Right ventricle myocardium inferior (tissue), 1 donor: ENCODE results near the gene NELFA. TPM values are rescaled to one million over a fixed set of nuclear protein-coding genes. Genes with fewer than 3 reads are reported as not detected.
"Not testable (repeated sequence)": the region's sequence is repeated elsewhere in the genome, so short reads cannot be mapped to it uniquely, and the experiment has no call there.

ENCODE experiments used
- ATAC-seq: fragments of 200-7000 bp; cut with Tn5 transposase; one replicate; pipeline ENCODE4 v1.9.1; 2020; ENCODE audit warnings: mild to moderate bottlenecking, moderate library complexity
- DNase-seq: peaks from one replicate; pipeline ENCODE4 v3.0.0; 2021; ENCODE audit errors: missing footprints
- intact Hi-C: fragments of 100-400 bp; cut with DNase I; formaldehyde crosslinking; loops from one replicate; pipeline ENCODE4 v1.11.0; 2022
- total RNA-seq: library from RNA; stranded (reverse); fragmentation: NEBNext Ultra II Directional; extraction: Animal tissue kit (Norgen Biotek cat#: 25700); gene quantifications from one replicate; pipeline ENCODE4 v1.2.1, GENCODE V29; 2021
- donor health status: DM: no; HTN: yes; CAD: no; lungs with severe emphysema.

The NELFA gene
- total RNA-seq, 1 donor from 2014 or later: 10.8 TPM

- DNase-seq, ATAC-seq: not testable (repeated sequence)
- intact Hi-C loops: loop anchor here (10.0 kb wide), 1 partner anchor 59 kb away; no protein-coding TSS in a partner anchor
Observed at GRCh38 chr4:2003361-2003760, 5.4 kb downstream of the NELFA start.

GRCh38 chr4:1999308-1999707 is 9.5 kb downstream of the NELFA start:
- ATAC-seq, DNase-seq, intact Hi-C loops: not testable (repeated sequence)

- intact Hi-C loops: no loop called here
- ATAC-seq: no peak
- no peak for DNase-seq
Observed at GRCh38 chr4:1998296-1998695, 10.5 kb downstream of the NELFA start.

- no peak for ATAC-seq
- intact Hi-C loops: no loop called here
Observed at GRCh38 chr4:1997712-1998111, 11.1 kb downstream of the NELFA start.

GRCh38 chr4:1996866-1997611 is 11.7 kb downstream of the NELFA start:
- no peak for DNase-seq
- ATAC-seq: no peak
- intact Hi-C loops: no loop called here

More at GRCh38 chr4:1997712-1998111, 11.1 kb downstream of the NELFA start:
- DNase-seq: no peak

GRCh38 chr4:1994938-1995337 is 13.8 kb downstream of the NELFA start:
- DNase-seq (no peak), ATAC-seq (no peak)
- intact Hi-C loops: no loop called here

GRCh38 chr4:1993718-1994516 is 14.9 kb downstream of the NELFA start:
- not testable (repeated sequence) for DNase-seq

GRCh38 chr4:1993169-1993516 is 15.6 kb downstream of the NELFA start:
- intact Hi-C loops: no loop called here
- no peak for DNase-seq
- no peak for ATAC-seq

More at GRCh38 chr4:1993718-1994516, 14.9 kb downstream of the NELFA start:
- ATAC-seq, intact Hi-C loops: not testable (repeated sequence)

- DNase-seq: no peak
- intact Hi-C loops: no loop called here
- peak; percentile 56 for ATAC-seq
Observed at GRCh38 chr4:1992468-1993168, 16.2 kb downstream of the NELFA start.

GRCh38 chr4:1991596-1992434 is 17.0 kb downstream of the NELFA start:
- intact Hi-C loops: no loop called here
- ATAC-seq (no peak), DNase-seq (no peak)

GRCh38 chr4:1991087-1991486 is 17.7 kb downstream of the NELFA start:
- DNase-seq: no peak
- ATAC-seq: no peak
- intact Hi-C loops: no loop called here

- intact Hi-C loops: no loop called here
- ATAC-seq (no peak), DNase-seq (no peak)
Observed at GRCh38 chr4:1990676-1991075, 18.1 kb downstream of the NELFA start.

GRCh38 chr4:1990348-1990645 is 18.5 kb downstream of the NELFA start:
- ATAC-seq (no peak), DNase-seq (no peak)
- intact Hi-C loops: no loop called here

GRCh38 chr4:1989533-1990347 is 19.0 kb downstream of the NELFA start:
- intact Hi-C loops: no loop called here
- DNase-seq (no peak), ATAC-seq (no peak)

GRCh38 chr4:1988327-1988724 is 20.4 kb downstream of the NELFA start:
- no peak for DNase-seq
- no peak for ATAC-seq
- intact Hi-C loops: no loop called here

GRCh38 chr4:1987721-1988326 is 20.9 kb downstream of the NELFA start:
- ATAC-seq: no peak
- no peak for DNase-seq
- intact Hi-C loops: no loop called here

GRCh38 chr4:1987296-1987695 is 21.5 kb downstream of the NELFA start:
- ATAC-seq: no peak
- DNase-seq: no peak
- intact Hi-C loops: no loop called here
